GM12874 (cell line): ENCODE measurements around the gene CCDC7.
A peak's percentile ranks its signal among the peaks of the same experiment; 100 is the strongest.

Experiments
- CTCF ChIP-seq: IDR thresholded peaks from 2 replicates; pipeline ENCODE4 v1.5.1; 2011; ENCODE audit warnings: low read depth, mild to moderate bottlenecking, control low read depth, low read length, moderate library complexity; ENCODE audit not compliant: insufficient read depth

The CCDC7 gene

DNA sequence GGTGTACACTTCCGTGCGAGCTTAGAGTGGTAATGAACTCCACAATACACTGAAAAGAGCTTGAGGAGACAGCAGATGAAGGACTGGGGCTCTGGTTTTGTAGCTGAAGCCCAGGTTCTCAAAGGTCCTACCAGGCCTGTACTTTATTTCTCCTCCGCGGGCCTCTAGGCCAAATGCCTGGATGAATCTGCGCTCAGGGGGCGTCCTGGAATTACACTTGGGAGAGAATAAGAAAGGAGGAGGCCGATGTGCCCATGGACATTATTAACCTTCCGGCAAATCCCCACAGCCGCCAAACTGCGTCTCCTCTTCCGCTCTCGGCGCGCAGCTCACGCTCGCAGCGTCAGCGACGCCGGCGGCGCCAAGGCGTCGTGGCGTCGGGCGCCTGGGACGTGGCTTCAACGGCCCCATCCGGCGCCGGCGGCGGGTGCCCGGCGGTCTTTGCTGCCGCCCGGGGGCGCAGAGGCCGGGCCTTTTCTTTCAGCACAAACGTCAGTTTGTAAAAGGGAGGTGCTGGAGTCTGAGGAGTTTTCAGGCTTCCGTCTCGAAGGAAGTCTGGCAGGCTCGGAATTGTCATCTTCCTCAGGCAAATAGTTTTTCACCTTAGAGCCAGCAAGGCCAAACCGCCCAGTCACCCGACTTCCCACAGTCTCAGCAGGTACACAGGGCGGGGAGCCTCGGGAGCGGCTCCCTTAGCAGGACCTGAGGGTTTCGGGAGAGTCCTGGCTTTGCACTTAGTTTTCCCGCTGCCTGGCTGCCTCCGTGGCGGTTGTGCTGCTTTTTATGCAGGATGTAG is at the start of gene CCDC7:
Gene CCDC7, plus strand, starts transcription at position 401 of the 796 bp plus-strand sequence. CDS start 5,503 bp downstream, outside the sequence.
- TF ChIP-seq CTCF, result peak; percentile 57

GRCh38 chr10:32400961-32401360 is 45.0 kb upstream of the CCDC7 start:
- no peak for TF ChIP-seq CTCF

DNA sequence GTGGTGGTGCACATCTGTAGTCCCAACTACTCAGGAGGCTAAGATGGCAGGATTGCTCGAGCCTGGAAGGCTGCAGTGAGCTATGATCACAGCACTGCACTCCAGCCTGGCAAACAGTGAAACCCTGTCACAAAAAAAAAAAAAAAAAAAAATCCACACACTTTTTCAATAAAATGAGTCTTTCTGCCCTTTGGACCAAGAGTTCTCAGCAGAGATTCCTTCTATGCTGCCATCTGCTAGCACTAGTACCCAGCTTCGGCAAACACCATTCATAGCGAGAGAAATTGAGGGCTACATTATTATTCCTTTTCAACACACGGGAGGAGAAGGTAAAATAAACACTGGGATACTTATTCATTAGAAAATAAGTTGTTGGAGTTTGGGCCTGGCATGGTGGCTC is 43.4 kb upstream of the CCDC7 start:
- TF ChIP-seq CTCF, result no peak

DNA sequence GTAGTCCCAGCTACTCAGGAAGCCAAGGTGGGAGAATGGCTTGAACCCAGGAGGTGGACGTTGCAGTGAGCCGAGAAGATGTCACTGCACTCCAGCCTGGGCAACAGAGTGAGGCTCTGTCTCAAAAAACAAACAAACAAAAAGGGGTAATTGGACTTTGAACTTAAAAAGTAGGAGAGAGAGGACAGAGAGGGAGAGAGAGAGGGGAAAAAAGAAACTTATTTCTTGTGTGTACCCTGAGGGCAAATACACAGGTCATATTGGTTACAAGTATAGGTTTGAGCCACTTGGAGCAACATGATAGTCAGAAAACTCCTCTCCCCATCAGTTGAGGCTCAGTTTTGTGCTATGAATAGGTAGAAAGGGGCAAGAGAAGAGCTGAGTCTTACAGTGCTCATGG is 42.8 kb upstream of the CCDC7 start:
- TF ChIP-seq CTCF, result no peak

DNA sequence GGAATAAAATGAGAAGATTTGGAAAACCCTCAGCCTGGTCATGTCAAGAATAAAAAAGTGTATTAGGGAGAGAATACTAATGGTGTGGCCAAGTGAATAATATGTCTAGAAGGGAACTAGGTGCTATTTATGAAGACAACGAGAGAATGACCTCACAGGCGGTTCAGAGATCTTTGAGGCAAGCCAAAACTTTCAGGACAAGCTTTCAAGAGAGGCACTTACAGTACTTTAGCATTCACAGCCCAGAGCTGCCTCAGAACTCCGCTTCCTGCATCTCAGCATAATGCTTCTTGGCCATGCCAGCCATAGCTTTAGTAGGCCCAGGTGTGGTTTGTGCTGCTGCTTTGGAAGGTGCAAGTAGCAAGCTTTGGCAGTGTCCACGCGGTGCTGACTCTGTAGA is 37.2 kb upstream of the CCDC7 start:
- no peak for TF ChIP-seq CTCF

DNA sequence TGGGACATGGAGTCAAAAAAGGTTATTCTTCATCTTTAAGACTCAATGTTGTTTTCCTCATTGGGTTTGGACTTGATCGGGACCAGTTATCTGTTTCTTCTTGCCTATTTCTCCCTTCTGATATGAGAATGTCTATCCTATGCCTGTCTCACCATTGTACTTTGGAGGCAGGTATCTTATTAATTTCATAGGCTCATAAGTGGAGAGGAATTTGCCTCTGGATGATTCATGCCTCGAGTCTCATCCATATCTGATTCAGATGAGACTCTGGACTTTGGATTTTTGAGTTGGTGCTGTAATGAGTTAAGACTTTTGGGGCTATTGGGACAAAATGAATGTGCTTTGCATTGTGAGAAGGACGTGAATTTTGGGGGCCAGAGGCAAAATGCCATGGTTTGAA is 36.2 kb upstream of the CCDC7 start:
- TF ChIP-seq CTCF, result no peak

- TF ChIP-seq CTCF, result no peak
Observed at GRCh38 chr10:32410569-32410968, 35.4 kb upstream of the CCDC7 start.
